HCT116 (cell line): Measurements from ENCODE around the gene VEZF1. TPM values are rescaled to one million over a fixed set of nuclear protein-coding genes. Genes with fewer than 3 reads are reported as not detected.
A peak's percentile ranks its signal among the peaks of the same experiment; 100 is the strongest.

Experiments used
- ATAC-seq: fragments of 200-7000 bp; cut with Tn5 transposase; 2 replicates; pipeline ENCODE4 v1.9.1; 2020; ENCODE audit warnings: mild to moderate bottlenecking, moderate library complexity
- BruUV-seq: library from RNA; stranded (reverse); fragments of 400-500 nt; replicated peaks from 2 replicates; lab custom pipeline; 2021; lab: Mats Ljungman, UMichigan
- CTCF ChIA-PET: fragments of 300-600 bp; sonication (Branson Sonifier 250); formaldehyde crosslinking; loops from one replicate; lab custom pipeline; 2021; ENCODE audit warnings: antibody characterized with exemption; lab: Charles Lee
- POLR2A ChIA-PET: fragments of 300-600, 350-600 bp; sonication (Branson Sonifier 250); formaldehyde crosslinking; loops from one replicate; lab custom pipeline; 2021; ENCODE audit warnings: antibody characterized with exemption; lab: Charles Lee
- RAD21 ChIA-PET, 2 experiments: fragments of 300-600 bp; sonication (Branson Sonifier 250); formaldehyde crosslinking; loops; one replicate each; lab custom pipeline; 2023; ENCODE audit warnings: low total read pairs in 2 of 2; ENCODE audit not compliant: uncharacterized antibody in 2 of 2, unreplicated experiment in 2 of 2, low non-redundant PET in 1 of 2; lab: Charles Lee
- DNase-seq: peaks from one replicate; pipeline ENCODE4 v3.0.0-alpha.2; 2010; ENCODE audit warnings: low read depth, low spot score
- H2AFZ ChIP-seq: fragments of 200-600 bp; shearing (Covaris generic), sonication (generic); 2 replicates; pipeline ENCODE4 v1.6.1; 2017; ENCODE audit warnings: low read depth, mixed run types, mixed read lengths, antibody characterized with exemption, low read length; ENCODE audit not compliant: poor library complexity, severe bottlenecking
- H3K27ac ChIP-seq: 2 replicates; pipeline ENCODE4 v1.5.1; 2012; ENCODE audit warnings: low read depth, low read length
- H3K27me3 ChIP-seq: fragments of 200-600 bp; sonication (generic); 2 replicates; pipeline ENCODE4 v1.6.1; 2016; ENCODE audit warnings: mixed run types, low read length, mixed read lengths; ENCODE audit not compliant: insufficient read depth
- H3K36me3 ChIP-seq, 2 experiments: fragments of 200-500 bp in 1 of 2; fragments of 200-600 bp in 1 of 2; sonication (Bioruptor generic) in 1 of 2; sonication (generic) in 1 of 2; 2 replicates each; pipeline versions ENCODE4 v1.5.1 to v1.6.1; 2014 to 2016; ENCODE audit warnings: low read length in 2 of 2, inconsistent platforms in 1 of 2, mixed read lengths in 1 of 2, mixed run types in 1 of 2; ENCODE audit not compliant: insufficient read depth in 2 of 2, control insufficient read depth in 1 of 2
- H3K4me1 ChIP-seq, 2 experiments: fragments of 200-600 bp in 1 of 2; sonication (generic) in 1 of 2; 2 replicates each; pipeline versions ENCODE4 v1.5.1 to v1.6.1; 2012 to 2017; ENCODE audit warnings: low read length in 2 of 2, inconsistent platforms in 1 of 2, mild to moderate bottlenecking in 1 of 2, mixed read lengths in 1 of 2, mixed run types in 1 of 2, moderate library complexity in 1 of 2; ENCODE audit not compliant: insufficient read depth in 2 of 2, control insufficient read depth in 1 of 2
- H3K4me2 ChIP-seq: fragments of 200-600 bp; sonication (generic); 2 replicates; pipeline ENCODE4 v1.6.1; 2017; ENCODE audit warnings: mixed run types, low read length, mixed read lengths
- H3K4me3 ChIP-seq, 2 experiments: fragments of 200-600 bp in 1 of 2; sonication (generic) in 1 of 2; replicated peaks in 1 of 2; 2 replicates each; pipeline ENCODE4 v1.5.1; 2011 to 2016; ENCODE audit warnings: low read length in 2 of 2, control low read depth in 1 of 2, low read depth in 1 of 2, mild to moderate bottlenecking in 1 of 2, mixed read lengths in 1 of 2, mixed run types in 1 of 2
- H3K79me2 ChIP-seq: fragments of 200-600 bp; sonication (generic); 2 replicates; pipeline ENCODE4 v1.6.1; 2017; ENCODE audit warnings: mild to moderate bottlenecking, mixed run types, low read length, moderate library complexity, mixed read lengths; ENCODE audit not compliant: insufficient read depth
- H3K9ac ChIP-seq: fragments of 200-600 bp; sonication (generic); 2 replicates; pipeline ENCODE4 v1.6.1; 2016; ENCODE audit warnings: low read length, mixed read lengths
- H3K9me2 ChIP-seq: fragments of 200-600 bp; sonication (generic), shearing (Covaris generic); 2 replicates; pipeline ENCODE4 v1.6.1; 2017; ENCODE audit warnings: mixed run types, mild to moderate bottlenecking, moderate library complexity; ENCODE audit not compliant: insufficient read depth
- H3K9me3 ChIP-seq, 2 experiments: fragments of 200-500 bp in 1 of 2; fragments of 200-600 bp in 1 of 2; sonication (Bioruptor generic) in 1 of 2; sonication (generic) in 1 of 2; 2 replicates each; pipeline ENCODE4 v1.6.1; 2014 to 2017; ENCODE audit warnings: low read length in 2 of 2, mixed read lengths in 2 of 2, inconsistent platforms in 1 of 2, low read depth in 1 of 2, mild to moderate bottlenecking in 1 of 2, mixed run types in 1 of 2, moderate library complexity in 1 of 2; ENCODE audit not compliant: control insufficient read depth in 1 of 2, insufficient read depth in 1 of 2
- H4K20me1 ChIP-seq: fragments of 200-600 bp; sonication (generic), shearing (Covaris generic); 2 replicates; pipeline ENCODE4 v1.6.1; 2017; ENCODE audit warnings: mixed run types, mild to moderate bottlenecking, moderate library complexity; ENCODE audit not compliant: insufficient read depth
- EGR1 ChIP-seq: IDR thresholded peaks from 2 replicates; pipeline ENCODE4 v1.6.1; 2012; ENCODE audit warnings: low read depth
- JUND ChIP-seq: IDR thresholded peaks from 2 replicates; pipeline ENCODE4 v1.6.1; 2012
- POLR2A ChIP-seq: IDR thresholded peaks from 2 replicates; pipeline ENCODE4 v1.7.0; 2011; ENCODE audit warnings: borderline replicate concordance; ENCODE audit not compliant: insufficient read depth, insufficient read length; ENCODE audit errors: extremely low read depth
- POLR2AphosphoS5 ChIP-seq: IDR thresholded peaks from 2 replicates; pipeline ENCODE4 v1.6.1; 2011; ENCODE audit warnings: mild to moderate bottlenecking, low read depth, low read length, moderate library complexity
- SRF ChIP-seq: IDR thresholded peaks from 2 replicates; pipeline ENCODE4 v1.6.1; 2012; ENCODE audit warnings: low read depth
- TCF7L2 ChIP-seq: IDR thresholded peaks from 2 replicates; pipeline ENCODE4 v1.7.0; 2011; ENCODE audit warnings: borderline replicate concordance, inconsistent platforms; ENCODE audit not compliant: insufficient read depth, insufficient read length; ENCODE audit errors: extremely low read depth
- ZBTB33 ChIP-seq: IDR thresholded peaks from 2 replicates; pipeline ENCODE4 v1.6.1; 2011; ENCODE audit warnings: mild to moderate bottlenecking, low read length, moderate library complexity; ENCODE audit not compliant: insufficient replicate concordance; ENCODE audit errors: extremely low read depth
- ZFX ChIP-seq: fragments of 450-650 bp; IDR thresholded peaks from 2 replicates; pipeline ENCODE4 v1.6.1; 2017
- intact Hi-C: fragments of 100-400 bp; cut with micrococcal nuclease; formaldehyde crosslinking; loops from 2 replicates; pipeline ENCODE4 v1.10.0; 2022
- total RNA-seq: library from RNA; stranded (reverse); gene quantifications from one replicate; pipeline ENCODE4 v1.2.1, GENCODE V29; 2021; ENCODE audit not compliant: unreplicated experiment
- TF ChIP-seq, protein P1 (sequence below): IDR thresholded peaks from 2 replicates; pipeline ENCODE4 v1.6.1; 2012

The VEZF1 gene
- total RNA-seq, 1 experiment from 2014 or later = 70.2 TPM

DNA sequence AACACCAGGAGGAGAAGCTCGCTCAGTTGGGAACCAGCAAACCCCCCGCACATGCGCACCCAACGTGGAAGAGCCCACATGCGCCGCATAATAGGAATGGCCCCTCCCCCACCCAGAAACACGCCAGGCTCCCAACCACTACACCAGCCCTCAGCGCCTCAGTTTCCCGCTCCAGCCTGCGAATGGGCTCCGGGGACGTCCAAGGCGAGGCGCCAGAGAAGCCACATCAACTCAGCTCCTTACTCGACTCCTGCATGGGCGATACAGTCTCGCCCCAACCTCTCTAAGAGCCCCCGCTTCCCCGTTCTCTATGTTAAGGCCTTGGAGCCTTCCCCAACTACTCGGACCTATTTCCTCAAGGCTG is 18.5 kb upstream of the VEZF1 start:
- peak; percentile 55 for ATAC-seq
- peak; percentile 49 for DNase-seq
- Histone ChIP-seq H3K27me3 (no peaks in the 10 kb centered on the region), H3K79me2 (peaks cover 55% of the 10 kb centered on the region), H4K20me1 (peaks cover 39% of the 10 kb centered on the region), H3K9me2 (no peaks in the 10 kb centered on the region), H2AFZ (no peak overlapping the region), H3K4me3 (peak overlapping the region; percentile 88 to 94), H3K27ac (peak overlapping the region; percentile 100), H3K4me2 (peak overlapping the region; percentile 82), H3K36me3 (peaks cover 39 to 47% of the 10 kb centered on the region in 2 experiments), H3K4me1 (peaks cover 24 to 41% of the 10 kb centered on the region in 2 experiments), H3K9me3 (no peaks in the 10 kb centered on the region), H3K9ac (peak overlapping the region; percentile 96)
- CTCF ChIA-PET = interaction anchor here (1.2 to 2.4 kb wide), 5 partner anchors 7 to 223 kb away, joined by 3 to 11 read pairs (median 5); partner anchors contain the start of gene MRPS23
- TF ChIP-seq, protein P1, sequence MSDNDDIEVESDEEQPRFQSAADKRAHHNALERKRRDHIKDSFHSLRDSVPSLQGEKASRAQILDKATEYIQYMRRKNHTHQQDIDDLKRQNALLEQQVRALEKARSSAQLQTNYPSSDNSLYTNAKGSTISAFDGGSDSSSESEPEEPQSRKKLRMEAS = peak; percentile 80
- no peak for TF ChIP-seq TCF7L2
- TF ChIP-seq POLR2A = no peak
- peak; percentile 4 for TF ChIP-seq ZBTB33
- no peak for TF ChIP-seq JUND
- 0 out of 2 replicates have a peak, but pooled peaks have one; percentile 23 for TF ChIP-seq POLR2AphosphoS5
- TF ChIP-seq EGR1 = no peak
- TF ChIP-seq ZFX = peak; percentile 95; the same call in 1 of the 2 replicates
- no peak for TF ChIP-seq SRF
- POLR2A ChIA-PET = interaction anchor here (0.7 to 2.5 kb wide), 20 partner anchors 10 to 156 kb away, joined by 3 to 33 read pairs (median 5); partner anchors contain the start of genes DYNLL2 and MRPS23
- RAD21 ChIA-PET = interaction anchor here (0.7 to 1.6 kb wide), 3 partner anchors 79 to 166 kb away, joined by 3 to 8 read pairs (median 5); no protein-coding TSS in a partner anchor
- BruUV-seq = TSS peak; percentile 56
- intact Hi-C loops = no loop called here
